NT2/D1 (cell line): ENCODE data around the gene PCDHGC3.
"Not testable (repeated sequence)": the region's sequence is repeated elsewhere in the genome, so short reads cannot be mapped to it uniquely, and the experiment has no call there.

Experiments used
- YY1 ChIP-seq: IDR thresholded peaks from 2 replicates; pipeline ENCODE4 v1.6.1; 2011; ENCODE audit not compliant: insufficient read length, insufficient read depth
- ZNF274 ChIP-seq: IDR thresholded peaks from 2 replicates; pipeline ENCODE4 v1.6.1; 2011; ENCODE audit warnings: mild to moderate bottlenecking, low read depth, low read length

DNA sequence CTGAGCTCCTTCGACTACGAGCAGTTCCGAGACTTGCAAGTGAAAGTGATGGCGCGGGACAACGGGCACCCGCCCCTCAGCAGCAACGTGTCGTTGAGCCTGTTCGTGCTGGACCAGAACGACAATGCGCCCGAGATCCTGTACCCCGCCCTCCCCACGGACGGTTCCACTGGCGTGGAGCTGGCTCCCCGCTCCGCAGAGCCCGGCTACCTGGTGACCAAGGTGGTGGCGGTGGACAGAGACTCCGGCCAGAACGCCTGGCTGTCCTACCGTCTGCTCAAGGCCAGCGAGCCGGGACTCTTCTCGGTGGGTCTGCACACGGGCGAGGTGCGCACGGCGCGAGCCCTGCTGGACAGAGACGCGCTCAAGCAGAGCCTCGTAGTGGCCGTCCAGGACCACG is 43.5 kb upstream of the PCDHGC3 start:
- TF ChIP-seq YY1, ZNF274: not testable (repeated sequence)
